CD14-positive monocyte (primary cell): ENCODE data around the gene INHA. TPM values are rescaled to one million over a fixed set of nuclear protein-coding genes. Genes with fewer than 3 reads are reported as not detected.
A peak's percentile ranks its signal among the peaks of the same experiment; 100 is the strongest.

ENCODE experiments used
- DNase-seq, 3 donors: peaks; one replicate each; pipeline ENCODE4 v3.0.0-alpha.2; 2011 to 2022
- H2AFZ ChIP-seq: 2 replicates; pipeline ENCODE4 v1.6.0; 2012; ENCODE audit warnings: mild to moderate bottlenecking, low read depth, low read length, inconsistent platforms; ENCODE audit not compliant: insufficient read depth, poor library complexity, severe bottlenecking
- H3K27ac ChIP-seq, 2 donors: 1 replicate in 1 of 2; 2 replicates in 1 of 2; pipeline ENCODE4 v1.5.1; 2012 to 2013; ENCODE audit warnings: low read length in 2 of 2, control low read depth in 1 of 2, inconsistent platforms in 1 of 2, low read depth in 1 of 2, mild to moderate bottlenecking in 1 of 2
- H3K27me3 ChIP-seq, 2 donors: one replicate each; pipeline versions ENCODE4 v1.6.0 to v1.6.1; 2011 to 2013; ENCODE audit warnings: low read length in 2 of 2; ENCODE audit not compliant: control insufficient read depth in 2 of 2, insufficient read depth in 2 of 2
- H3K36me3 ChIP-seq, 2 donors: replicated peaks in 1 of 2; 1 replicate in 1 of 2; 2 replicates in 1 of 2; pipeline versions ENCODE4 v1.5.1 to v1.6.1; 2012 to 2013; ENCODE audit warnings: low read length in 2 of 2, control low read depth in 1 of 2, inconsistent platforms in 1 of 2, mild to moderate bottlenecking in 1 of 2; ENCODE audit not compliant: insufficient read depth in 2 of 2, control insufficient read depth in 1 of 2
- H3K4me1 ChIP-seq, 2 donors: 1 replicate in 1 of 2; 2 replicates in 1 of 2; pipeline versions ENCODE4 v1.5.1 to v1.6.1; 2012 to 2013; ENCODE audit warnings: low read length in 2 of 2, control low read depth in 1 of 2, inconsistent platforms in 1 of 2, mild to moderate bottlenecking in 1 of 2, moderate library complexity in 1 of 2; ENCODE audit not compliant: insufficient read depth in 2 of 2, control insufficient read depth in 1 of 2
- H3K4me2 ChIP-seq: replicated peaks from 2 replicates; pipeline ENCODE3; 2012; ENCODE audit warnings: low read length, moderate library complexity, mild to moderate bottlenecking; ENCODE audit not compliant: poor library complexity, severe bottlenecking; ENCODE audit errors: extremely low read depth
- H3K4me3 ChIP-seq, 3 experiments: fragments of 200-600 bp in 1 of 3; sonication (generic) in 1 of 3; replicated peaks in 1 of 3; 1 replicate in 2 of 3; 2 replicates in 1 of 3; pipeline ENCODE4 v1.5.1; 2011 to 2013; ENCODE audit warnings: low read length in 3 of 3, mild to moderate bottlenecking in 3 of 3, control low read depth in 2 of 3, low read depth in 2 of 3, inconsistent platforms in 1 of 3, moderate library complexity in 1 of 3
- H3K79me2 ChIP-seq: 2 replicates; pipeline ENCODE4 v1.6.0; 2012; ENCODE audit warnings: mild to moderate bottlenecking, control low read depth, inconsistent platforms, low read length, moderate library complexity; ENCODE audit not compliant: insufficient read depth
- H3K9ac ChIP-seq: 2 replicates; pipeline ENCODE4 v1.6.0; 2017; ENCODE audit warnings: low read length, mild to moderate bottlenecking; ENCODE audit not compliant: insufficient read depth, poor library complexity, severe bottlenecking
- H3K9me3 ChIP-seq, 2 donors: replicated peaks in 1 of 2; 1 replicate in 1 of 2; 2 replicates in 1 of 2; pipeline versions ENCODE4 v1.5.1 to v1.6.1; 2012 to 2013; ENCODE audit warnings: low read length in 2 of 2, control low read depth in 1 of 2; ENCODE audit not compliant: control insufficient read depth in 1 of 2, insufficient read depth in 1 of 2
- H4K20me1 ChIP-seq: 2 replicates; pipeline ENCODE4 v1.6.0; 2012; ENCODE audit warnings: mild to moderate bottlenecking, low read length, control low read depth, moderate library complexity; ENCODE audit not compliant: insufficient read depth
- H3K27ac Mint-ChIP-seq, 7 donors: one replicate each; pipeline ENCODE4 v1.8.0; 2020; ENCODE audit warnings: mild to moderate bottlenecking in 7 of 7, mixed read lengths in 7 of 7, moderate library complexity in 6 of 7, inconsistent platforms in 2 of 7
- H3K27me3 Mint-ChIP-seq, 3 donors: one replicate each; pipeline ENCODE4 v1.8.0; 2021 to 2022; ENCODE audit warnings: low read depth in 3 of 3, mild to moderate bottlenecking in 3 of 3, mixed read lengths in 3 of 3, moderate library complexity in 3 of 3, inconsistent platforms in 1 of 3
- H3K36me3 Mint-ChIP-seq, 2 donors: one replicate each; pipeline ENCODE4 v1.8.0; 2020; ENCODE audit warnings: mixed read lengths in 2 of 2, inconsistent platforms in 1 of 2, mild to moderate bottlenecking in 1 of 2
- H3K4me1 Mint-ChIP-seq: one replicate; pipeline ENCODE4 v1.8.0; 2020; ENCODE audit warnings: mild to moderate bottlenecking, mixed read lengths
- H3K4me3 Mint-ChIP-seq, 2 donors: one replicate each; pipeline ENCODE4 v1.8.0; 2020; ENCODE audit warnings: mild to moderate bottlenecking in 2 of 2, mixed read lengths in 2 of 2, moderate library complexity in 1 of 2
- H3K9me3 Mint-ChIP-seq, 7 donors: one replicate each; pipeline ENCODE4 v1.8.0; 2020 to 2022; ENCODE audit warnings: mixed read lengths in 7 of 7, mild to moderate bottlenecking in 6 of 7, moderate library complexity in 6 of 7, inconsistent platforms in 2 of 7
- CTCF ChIP-seq: fragments of 200-600 bp; IDR thresholded peaks from one replicate; pipeline ENCODE4 v1.8.0; 2022; ENCODE audit warnings: antibody characterized with exemption, mild to moderate bottlenecking
- WGBS: methylation state at CpG from one replicate; pipeline ENCODE4 v1.1.5; 2013; ENCODE audit warnings: missing lambda C conversion rate; ENCODE audit not compliant: insufficient coverage; 5-methylcytosine and 5-hydroxymethylcytosine counted together
- intact Hi-C, 2 donors: fragments of 100-400 bp; cut with micrococcal nuclease; formaldehyde crosslinking; loops; one replicate each; pipeline versions ENCODE4 v1.15.0 to v1.15.1; 2023
- polyA plus RNA-seq, 3 donors: library from polyadenylated mRNA; depleted of rRNA in 1 of 3; unstranded in 2 of 3; stranded (reverse) in 1 of 3; fragments of 300-500 nt in 2 of 3; fragments of >200 nt in 1 of 3; fragmentation: Illumina TruSeq in 2 of 3; gene quantifications; 1 replicate in 2 of 3; 2 replicates in 1 of 3; pipeline ENCODE4 v1.2.3, GENCODE V29; 2012 to 2021

Gene INHA
- polyA plus RNA-seq, 3 donors: not detected

- Histone ChIP-seq H3K4me3 (no peak overlapping the region), H3K79me2 (no peaks in the 10 kb centered on the region), H3K27me3 (no peaks in the 10 kb centered on the region), H4K20me1 (no peaks in the 10 kb centered on the region), H3K9me3 (no peaks in the 10 kb centered on the region), H3K36me3 (no peaks in the 10 kb centered on the region), H3K27ac (no peak overlapping the region), H2AFZ (no peak overlapping the region), H3K4me1 (no peaks in the 10 kb centered on the region), H3K9ac (no peak overlapping the region), H3K4me2 (no peak overlapping the region)
- TF ChIP-seq CTCF: no peak
- Mint-ChIP-seq H3K9me3 (no peaks in the 10 kb centered on the region), H3K4me1 (no peaks in the 10 kb centered on the region), H3K4me3 (no peak overlapping the region), H3K27me3 (peaks cover 0 to 4% (median 1%) of the 10 kb centered on the region in 3 donors), H3K27ac (no peak overlapping the region), H3K36me3 (no peaks in the 10 kb centered on the region)
- 98% methylated on average over 14 of the region's 20 CpGs for WGBS
- intact Hi-C loops: no loop called here
- no peak for DNase-seq
Measured at GRCh38 chr2:219559156-219559915, 12.8 kb upstream of the INHA start.

- peak in 1 of 3 donors; percentile 12 for DNase-seq
- Histone ChIP-seq H3K79me2 (no peaks in the 10 kb centered on the region), H3K4me2 (no peak overlapping the region), H3K9me3 (no peaks in the 10 kb centered on the region), H4K20me1 (no peaks in the 10 kb centered on the region), H2AFZ (no peak overlapping the region), H3K4me1 (no peaks in the 10 kb centered on the region), H3K4me3 (no peak overlapping the region), H3K36me3 (no peaks in the 10 kb centered on the region), H3K27ac (no peak overlapping the region), H3K9ac (no peak overlapping the region), H3K27me3 (no peaks in the 10 kb centered on the region)
- intact Hi-C loops: no loop called here
- WGBS: 64% methylated on average over 4 of the region's 8 CpGs
- no peak overlapping the region for H3K4me3 Mint-ChIP-seq
- TF ChIP-seq CTCF: peak; percentile 98
- no peak overlapping the region for H3K27ac Mint-ChIP-seq
- H3K9me3 Mint-ChIP-seq: no peaks in the 10 kb centered on the region
- H3K27me3 Mint-ChIP-seq: peaks cover 0 to 4% (median 1%) of the 10 kb centered on the region in 3 donors
- H3K36me3 Mint-ChIP-seq: no peaks in the 10 kb centered on the region
- H3K4me1 Mint-ChIP-seq: no peaks in the 10 kb centered on the region
Measured at GRCh38 chr2:219560037-219560892, 11.8 kb upstream of the INHA start.
